Measurements from ENCODE around the gene DEPDC7.

GRCh38 chr11:33006010-33006409 is 9.7 kb upstream of the DEPDC7 start:
- TF ChIP-seq CTCF (IDR thresholded peaks at IDR 0.05) (no peak), POLR2A (IDR thresholded peaks at IDR 0.05) (no peak)
